ENCODE results near the gene SLC51A. TPM values are rescaled to one million over a fixed set of nuclear protein-coding genes. Genes with fewer than 3 reads are reported as not detected.

SLC51A gene
- total RNA-seq, 1 donor from 2014 or later: not detected

GRCh38 chr3:196275126-196275525, 58.8 kb downstream of the SLC51A start:
- Mint-ChIP-seq H3K27ac (ENCODE audit: unreplicated experiment) (no peak overlapping the region), H3K36me3 (ENCODE audit: low read depth, unreplicated experiment) (peaks cover 30% of the 10 kb centered on the region), H3K4me1 (ENCODE audit: unreplicated experiment) (peaks cover 9% of the 10 kb centered on the region), H3K9me3 (ENCODE audit: unreplicated experiment) (no peaks in the 10 kb centered on the region), H3K27me3 (ENCODE audit: unreplicated experiment) (peaks cover 2% of the 10 kb centered on the region), H3K4me3 (ENCODE audit: unreplicated experiment) (peak overlapping the region; percentile 4)
- no peak for TF ChIP-seq CTCF (IDR thresholded peaks at IDR 0.05; ENCODE audit: unreplicated experiment)
- DNase-seq (ENCODE audit: low spot score): no peak

GRCh38 chr3:196280689-196281440, 64.5 kb downstream of the SLC51A start:
- no peak overlapping the region for H3K4me3 Mint-ChIP-seq (ENCODE audit: unreplicated experiment)
- no peaks in the 10 kb centered on the region for H3K27me3 Mint-ChIP-seq (ENCODE audit: unreplicated experiment)
- H3K9me3 Mint-ChIP-seq (ENCODE audit: unreplicated experiment): no peaks in the 10 kb centered on the region
- no peak for TF ChIP-seq CTCF (IDR thresholded peaks at IDR 0.05; ENCODE audit: unreplicated experiment)
- no peak for DNase-seq (ENCODE audit: low spot score)
- peaks cover 9% of the 10 kb centered on the region for H3K36me3 Mint-ChIP-seq (ENCODE audit: low read depth, unreplicated experiment)
- peaks cover 19% of the 10 kb centered on the region for H3K4me1 Mint-ChIP-seq (ENCODE audit: unreplicated experiment)
- H3K27ac Mint-ChIP-seq (ENCODE audit: unreplicated experiment): no peak overlapping the region

- Mint-ChIP-seq H3K9me3 (ENCODE audit: unreplicated experiment) (no peaks in the 10 kb centered on the region), H3K27ac (ENCODE audit: unreplicated experiment) (no peak overlapping the region), H3K4me1 (ENCODE audit: unreplicated experiment) (peaks cover 25% of the 10 kb centered on the region), H3K27me3 (ENCODE audit: unreplicated experiment) (peaks cover 2% of the 10 kb centered on the region), H3K36me3 (ENCODE audit: low read depth, unreplicated experiment) (peaks cover 9% of the 10 kb centered on the region), H3K4me3 (ENCODE audit: unreplicated experiment) (no peak overlapping the region)
- DNase-seq (ENCODE audit: low spot score): no peak
- no peak for TF ChIP-seq CTCF (IDR thresholded peaks at IDR 0.05; ENCODE audit: unreplicated experiment)
Measured at GRCh38 chr3:196281962-196282361, 65.6 kb downstream of the SLC51A start.

Other genes starting within 250 kb of the SLC51A start
- gene TFRC, start 134.4 kb upstream of the SLC51A start, total RNA-seq (ENCODE audit: unreplicated experiment): 23.5 TPM
- gene ZDHHC19, start 5.1 kb upstream of the SLC51A start, total RNA-seq (ENCODE audit: unreplicated experiment): 0.82 TPM
- gene PCYT1A, start 71.2 kb downstream of the SLC51A start, total RNA-seq (ENCODE audit: unreplicated experiment): 55.2 TPM
- 19.0 TPM for gene DYNLT2B, start 101.7 kb downstream of the SLC51A start, total RNA-seq (ENCODE audit: unreplicated experiment)
- not detected for gene TM4SF19, start 121.9 kb downstream of the SLC51A start, total RNA-seq (ENCODE audit: unreplicated experiment)
- gene UBXN7, start 215.9 kb downstream of the SLC51A start, total RNA-seq (ENCODE audit: unreplicated experiment): 71.7 TPM